ENCODE data around the gene IL15RA.
"Not testable (repeated sequence)": the region's sequence is repeated elsewhere in the genome, so short reads cannot be mapped to it uniquely, and the experiment has no call there.

The IL15RA gene

DNA sequence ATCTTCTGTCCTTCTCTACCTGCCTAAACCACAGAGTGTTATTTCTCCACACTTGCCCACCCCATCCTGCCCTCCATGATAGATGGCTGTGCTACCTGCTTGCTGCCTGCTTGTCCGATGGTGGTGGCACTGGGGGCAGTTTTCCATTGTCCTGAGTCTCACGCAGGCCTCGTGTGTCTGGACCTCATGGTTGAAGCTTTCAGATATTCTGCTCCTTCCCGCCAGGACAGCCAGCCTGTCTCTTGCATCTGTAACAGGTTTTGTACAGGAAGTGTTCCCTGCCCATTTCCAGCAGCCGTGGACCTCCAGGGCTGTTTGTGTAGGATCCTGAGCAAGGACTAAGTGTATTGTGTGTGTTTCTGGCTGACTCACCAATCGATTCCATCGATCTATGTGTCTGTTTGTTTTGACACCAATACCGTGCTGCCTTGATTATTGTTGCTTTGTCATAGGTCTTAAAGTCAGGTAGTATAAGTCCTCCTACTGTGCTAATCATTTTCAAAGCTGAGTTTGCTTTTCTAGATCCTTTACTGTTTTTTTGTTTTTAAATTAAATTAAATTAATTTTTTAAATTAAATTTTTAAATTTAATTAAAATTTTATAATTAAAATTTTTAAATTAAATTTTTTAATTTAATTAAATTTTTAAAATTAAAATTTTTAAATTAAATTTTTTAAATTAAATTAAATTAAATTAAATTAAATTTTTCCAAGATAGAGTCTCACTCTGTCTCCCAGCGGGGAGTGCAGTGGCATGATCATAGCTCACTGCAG, 8.5 kb downstream of the IL15RA start:
- DNase-seq: no peak

- no peak for DNase-seq
Measured at GRCh38 chr10:5968037-5968680, 9.2 kb downstream of the IL15RA start.

DNA sequence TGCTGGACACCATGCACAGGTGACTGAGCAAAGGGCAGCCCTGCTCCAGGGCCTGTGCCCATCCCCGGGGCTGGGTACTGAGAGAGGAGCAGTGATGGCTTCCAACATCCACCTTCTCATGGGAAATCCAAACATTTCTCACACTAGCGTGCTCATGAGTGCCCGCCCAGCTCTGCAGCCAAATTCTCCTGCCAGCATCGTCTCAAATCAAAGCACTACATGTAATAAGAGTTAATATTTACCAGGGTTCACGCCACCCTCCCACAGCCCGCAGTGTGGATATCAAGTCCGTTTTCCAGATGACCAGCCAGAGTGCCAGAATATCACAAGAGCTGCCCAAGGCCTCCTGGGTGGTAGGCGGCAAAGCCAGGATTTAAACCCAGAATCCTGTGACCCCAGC, 12.1 kb downstream of the IL15RA start:
- no peak for DNase-seq

GRCh38 chr10:5964736-5965135, 12.6 kb downstream of the IL15RA start:
- no peak for DNase-seq

DNA sequence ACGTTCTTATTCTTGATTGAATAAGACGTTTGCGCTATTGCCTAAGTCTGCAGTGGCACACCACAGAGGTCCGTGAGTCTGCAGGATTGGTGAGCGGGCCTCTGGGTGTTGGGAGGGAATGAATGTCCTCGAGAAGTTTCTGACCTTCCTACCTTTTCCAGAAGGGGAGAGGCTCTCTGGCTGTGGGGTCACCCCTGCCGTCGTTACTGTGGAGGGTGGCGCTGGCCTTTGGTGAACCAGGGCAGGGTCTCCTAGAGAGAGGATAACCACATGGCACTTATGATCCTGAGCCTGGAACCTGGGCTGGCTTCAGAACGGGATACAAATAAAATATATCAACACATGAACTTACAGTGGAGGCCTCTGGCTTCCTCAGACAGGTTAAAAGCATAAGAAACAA, 13.8 kb downstream of the IL15RA start:
- DNase-seq: no peak

DNA sequence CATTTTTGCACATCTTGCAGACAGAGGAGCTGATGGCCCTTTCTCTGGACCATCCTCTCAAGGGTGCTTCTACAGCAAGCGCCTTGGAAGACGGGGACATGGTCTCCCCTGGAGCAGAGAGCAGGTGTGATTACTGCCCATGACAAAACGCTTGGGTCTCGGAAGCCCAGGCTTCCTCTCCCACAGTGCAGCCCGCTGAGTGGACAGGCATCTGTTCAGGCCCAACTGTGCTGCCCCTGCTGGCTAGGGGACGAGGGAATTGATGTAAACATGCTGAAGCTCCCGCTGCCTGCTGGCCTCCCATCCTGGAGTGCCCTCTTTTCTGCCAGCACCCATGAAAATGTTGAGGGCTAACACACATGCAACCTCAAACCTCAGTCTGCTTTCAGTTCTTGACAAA, 14.3 kb downstream of the IL15RA start:
- DNase-seq: no peak

DNA sequence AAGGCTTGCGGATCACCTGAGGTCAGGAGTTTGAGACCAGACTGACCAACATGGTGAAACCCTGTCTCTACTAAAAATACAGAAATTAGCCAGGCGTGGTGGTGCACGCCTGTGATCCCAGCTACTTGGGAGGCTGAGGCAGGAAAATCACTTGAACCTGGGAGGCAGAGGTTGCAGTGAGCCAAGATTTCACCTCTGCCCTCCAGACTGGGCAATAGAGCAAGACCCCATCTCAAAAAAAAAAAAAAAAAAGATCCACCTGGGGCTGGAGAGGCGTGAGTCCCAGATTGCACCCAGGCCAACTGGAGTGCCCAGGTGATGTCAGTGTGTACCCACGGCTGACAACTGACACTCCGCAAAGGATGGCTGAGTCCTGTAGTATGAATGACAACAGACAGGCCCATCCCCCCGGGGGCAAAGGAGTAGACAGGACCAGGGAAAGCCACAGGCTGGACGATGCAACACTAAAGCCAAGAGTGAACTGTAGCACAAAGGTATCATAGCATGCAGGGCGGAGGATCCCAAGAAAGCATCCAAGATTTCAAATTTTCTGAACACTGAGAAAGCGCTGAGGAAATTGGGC, 14.9 kb downstream of the IL15RA start:
- not testable (repeated sequence) for DNase-seq

DNA sequence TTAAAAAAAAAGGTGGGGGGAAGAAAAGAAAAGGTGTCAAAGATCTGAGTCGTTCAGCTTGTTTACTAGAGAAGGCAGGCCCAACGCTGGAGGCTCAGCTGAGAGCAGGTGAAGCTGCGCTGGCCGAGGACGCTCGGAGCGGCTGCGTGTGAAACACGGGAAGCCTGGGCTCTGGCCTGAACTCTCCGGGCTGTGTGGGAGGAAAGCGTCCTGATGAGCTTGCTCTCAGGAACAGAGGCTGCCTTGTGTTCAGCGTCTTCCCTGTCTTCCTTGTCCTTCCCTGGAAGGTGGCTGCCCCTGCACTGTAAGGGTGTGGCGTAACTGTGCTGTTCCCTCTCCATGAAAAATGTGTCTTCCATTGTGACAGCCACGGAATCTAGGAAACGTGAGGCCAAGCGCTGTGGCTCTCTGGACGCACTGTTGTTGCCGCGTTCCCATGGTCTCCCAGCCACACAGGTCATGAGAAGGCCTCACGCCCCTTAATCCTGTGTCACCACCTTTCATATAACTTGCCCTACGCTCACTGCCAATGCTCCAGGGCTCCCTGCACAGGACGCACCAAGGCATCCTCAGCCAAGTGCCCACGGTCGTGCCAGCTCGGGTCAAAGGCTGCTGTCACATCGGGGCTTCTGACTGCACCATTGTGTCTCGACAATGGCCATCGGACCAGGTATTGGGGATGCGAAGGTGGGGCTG, 15.8 kb downstream of the IL15RA start:
- no peak for DNase-seq

- DNase-seq: not testable (repeated sequence)
Measured at GRCh38 chr10:5960973-5961275, 16.4 kb downstream of the IL15RA start.

DNA sequence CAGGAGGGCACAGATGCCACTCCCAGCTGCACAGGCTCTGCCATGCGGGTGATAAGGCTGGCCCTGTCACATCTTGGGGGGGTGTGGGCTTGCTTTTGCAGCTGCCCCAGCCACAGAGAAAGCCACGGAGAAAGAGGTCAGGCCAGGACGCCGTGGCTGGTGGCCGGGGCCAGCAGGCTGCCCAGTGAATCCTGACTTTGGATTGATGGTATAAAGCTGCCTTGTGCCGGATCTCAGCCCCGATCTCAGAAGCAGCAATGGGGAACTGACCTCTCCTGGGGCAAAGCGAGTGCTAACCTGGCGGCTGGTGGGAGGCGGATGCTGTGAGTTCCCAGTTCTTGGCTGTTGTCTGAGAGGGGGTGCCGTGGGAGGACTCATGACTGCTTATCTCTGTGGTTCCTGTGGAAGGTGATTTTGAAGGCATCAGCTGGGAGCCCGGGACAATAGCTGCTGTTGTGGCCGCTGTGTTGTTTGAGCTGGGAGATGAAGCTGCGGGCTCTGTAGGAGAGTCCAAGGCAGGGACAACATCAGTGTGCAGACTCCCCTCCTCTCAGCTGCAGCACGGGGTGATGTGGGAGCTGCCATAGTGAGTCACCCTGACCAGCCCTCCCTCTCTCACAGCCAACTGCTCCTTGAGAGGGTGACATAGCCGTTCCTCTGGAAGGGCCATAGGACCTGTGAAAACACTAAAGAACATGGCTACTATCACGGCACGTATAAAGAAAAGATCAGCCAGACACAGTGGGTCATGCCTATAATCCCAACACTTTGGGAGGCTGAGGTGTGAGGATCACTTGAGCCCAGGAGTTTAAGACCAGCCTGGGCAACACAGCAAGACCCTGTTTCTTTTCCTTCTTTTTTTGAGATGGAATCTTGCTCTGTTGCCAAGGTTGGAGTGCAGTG, 17.0 kb downstream of the IL15RA start:
- DNase-seq: no peak

GRCh38 chr10:5959581-5960069, 17.7 kb downstream of the IL15RA start:
- no peak for DNase-seq

- DNase-seq: no peak
Measured at GRCh38 chr10:5959142-5959541, 18.2 kb downstream of the IL15RA start.

DNA sequence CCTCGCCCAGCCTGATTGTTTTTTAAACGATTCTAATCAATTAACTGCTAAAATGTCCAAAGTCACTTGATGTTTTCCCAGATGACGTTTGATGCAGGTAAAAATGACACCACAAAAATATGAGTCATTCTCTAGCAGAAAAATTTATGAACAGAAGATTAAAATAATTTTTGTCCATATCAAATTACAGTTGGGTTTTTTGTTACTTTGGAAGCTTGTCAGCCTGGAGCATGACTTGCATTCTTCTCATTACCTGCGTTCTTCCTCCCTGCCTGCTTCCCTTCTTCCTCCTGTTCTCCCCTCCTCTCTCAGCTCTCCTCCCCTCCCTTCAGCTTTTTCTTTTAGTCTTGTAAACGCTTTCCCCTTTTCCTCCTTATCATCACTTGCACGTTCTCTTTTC, 18.7 kb downstream of the IL15RA start:
- DNase-seq: no peak

GRCh38 chr10:5958077-5958476, 19.3 kb downstream of the IL15RA start:
- no peak for DNase-seq

GRCh38 chr10:5956146-5956936, 21.0 kb downstream of the IL15RA start:
- DNase-seq: no peak

DNA sequence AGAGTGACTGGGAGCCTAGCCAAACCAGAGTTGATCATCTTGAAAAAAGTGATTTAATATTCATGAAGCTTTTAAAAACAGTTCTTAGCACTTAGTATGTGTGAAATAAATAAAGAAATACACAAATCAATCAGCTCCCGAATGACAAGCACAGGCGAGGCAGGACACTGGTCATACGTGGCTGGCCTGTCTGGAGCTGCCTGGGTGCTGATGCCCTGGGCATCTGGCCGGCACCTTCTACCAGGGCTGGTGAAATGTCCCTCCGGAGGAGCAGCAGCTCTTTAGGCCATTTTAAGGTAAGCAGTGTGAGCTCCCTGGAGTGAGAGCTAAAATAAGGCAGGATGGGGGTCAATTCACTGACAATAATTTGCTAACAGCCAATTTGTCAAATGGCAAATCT, 23.7 kb downstream of the IL15RA start:
- DNase-seq: no peak

- DNase-seq: no peak
Measured at GRCh38 chr10:5952731-5953385, 24.5 kb downstream of the IL15RA start.

- DNase-seq: no peak
Measured at GRCh38 chr10:5951721-5952407, 25.5 kb downstream of the IL15RA start.

- no peak for DNase-seq
Measured at GRCh38 chr10:5951167-5951711, 26.1 kb downstream of the IL15RA start.
